Activated effector memory CD4-positive, alpha-beta T cell treated with Interleukin-2 at 50 U/mL for 16 hours (primary cell): ENCODE measurements around the gene OR8G1.
"Not testable (repeated sequence)": the region's sequence is repeated elsewhere in the genome, so short reads cannot be mapped to it uniquely, and the experiment has no call there.

Experiments
- DNase-seq: peaks from one replicate; pipeline ENCODE4 v3.0.0-alpha.2; 2020

OR8G1 gene

DNA sequence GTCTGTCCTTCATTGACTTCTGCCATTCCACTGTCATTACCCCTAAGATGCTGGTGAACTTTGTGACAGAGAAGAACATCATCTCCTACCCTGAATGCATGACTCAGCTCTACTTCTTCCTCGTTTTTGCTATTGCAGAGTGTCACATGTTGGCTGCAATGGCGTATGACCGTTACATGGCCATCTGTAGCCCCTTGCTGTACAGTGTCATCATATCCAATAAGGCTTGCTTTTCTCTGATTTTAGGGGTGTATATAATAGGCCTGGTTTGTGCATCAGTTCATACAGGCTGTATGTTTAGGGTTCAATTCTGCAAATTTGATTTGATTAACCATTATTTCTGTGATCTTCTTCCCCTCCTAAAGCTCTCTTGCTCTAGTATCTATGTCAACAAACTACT lies 9.0 kb downstream of the OR8G1 start:
- not testable (repeated sequence) for DNase-seq

DNA sequence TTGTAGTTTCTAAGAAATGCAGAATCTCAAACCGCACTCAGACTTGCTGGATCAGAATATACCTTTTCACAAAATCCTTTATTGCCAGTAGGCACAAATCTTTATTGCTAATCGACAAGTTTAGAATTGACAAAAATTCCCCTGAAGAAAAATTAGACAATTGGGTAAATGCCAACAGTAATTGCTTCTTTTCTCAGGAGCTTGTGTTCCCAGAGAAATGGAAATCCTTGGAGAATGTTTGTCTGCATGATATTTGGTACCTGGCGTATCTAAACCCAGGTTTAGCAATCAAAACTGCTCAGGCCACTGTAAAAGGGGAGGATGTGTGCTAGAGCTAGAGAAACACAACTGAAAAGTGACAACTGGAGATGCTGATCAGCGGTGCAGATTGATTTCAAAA lies 15.2 kb downstream of the OR8G1 start, which contains the start of gene OR8G5:
Gene OR8G5, plus strand, starts transcription at position 301 of the 400 bp plus-strand sequence. CDS start 8,556 bp downstream, outside the sequence.
- no peak for DNase-seq

DNA sequence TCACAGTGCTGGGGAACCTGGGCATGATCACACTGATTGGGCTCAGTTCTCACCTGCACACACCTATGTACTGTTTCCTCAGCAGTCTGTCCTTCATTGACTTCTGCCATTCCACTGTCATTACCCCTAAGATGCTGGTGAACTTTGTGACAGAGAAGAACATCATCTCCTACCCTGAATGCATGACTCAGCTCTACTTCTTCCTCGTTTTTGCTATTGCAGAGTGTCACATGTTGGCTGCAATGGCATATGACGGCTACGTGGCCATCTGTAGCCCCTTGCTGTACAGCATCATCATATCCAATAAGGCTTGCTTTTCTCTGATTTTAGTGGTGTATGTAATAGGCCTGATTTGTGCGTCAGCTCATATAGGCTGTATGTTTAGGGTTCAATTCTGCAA lies 24.1 kb downstream of the OR8G1 start:
- DNase-seq = not testable (repeated sequence)

DNA sequence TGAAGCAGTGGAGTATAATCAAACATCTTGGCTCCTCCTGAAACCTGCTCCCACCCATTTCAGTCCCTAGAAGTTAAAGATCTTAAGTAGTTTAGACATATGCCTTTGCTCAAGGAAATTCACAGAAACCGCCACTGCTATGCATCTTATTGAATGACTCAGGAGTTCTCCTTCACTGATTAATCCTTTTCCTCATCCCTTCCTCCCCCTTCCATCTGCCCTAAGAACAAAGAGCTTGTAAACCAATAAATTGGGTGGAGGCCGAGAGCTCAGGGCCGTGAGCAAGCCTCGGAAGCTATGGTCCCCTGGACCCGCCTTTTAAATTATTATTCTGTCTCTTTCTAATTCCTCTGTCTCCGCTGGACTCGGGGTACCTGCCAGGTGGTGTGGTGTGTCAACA lies 30.0 kb downstream of the OR8G1 start:
- DNase-seq = not testable (repeated sequence)

DNA sequence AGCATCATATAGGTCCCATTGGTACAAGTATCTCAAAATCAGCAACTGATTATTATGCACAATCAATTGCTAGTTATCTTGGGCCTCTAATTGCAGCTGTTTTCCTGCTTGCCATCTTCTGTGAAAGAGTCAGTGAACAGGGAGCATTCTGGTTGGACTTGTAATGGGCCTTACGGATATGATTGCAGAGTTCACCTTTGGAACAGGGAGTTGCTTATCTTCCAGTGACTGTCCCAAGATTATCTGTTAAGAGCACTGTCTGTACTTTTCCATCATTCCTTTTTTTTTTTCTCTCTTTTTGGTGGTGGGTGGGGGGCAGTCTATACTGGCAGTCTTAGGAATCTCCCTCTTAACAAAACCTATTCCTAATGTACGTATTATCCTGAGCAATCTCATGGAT lies 33.1 kb downstream of the OR8G1 start:
- DNase-seq = no peak

DNA sequence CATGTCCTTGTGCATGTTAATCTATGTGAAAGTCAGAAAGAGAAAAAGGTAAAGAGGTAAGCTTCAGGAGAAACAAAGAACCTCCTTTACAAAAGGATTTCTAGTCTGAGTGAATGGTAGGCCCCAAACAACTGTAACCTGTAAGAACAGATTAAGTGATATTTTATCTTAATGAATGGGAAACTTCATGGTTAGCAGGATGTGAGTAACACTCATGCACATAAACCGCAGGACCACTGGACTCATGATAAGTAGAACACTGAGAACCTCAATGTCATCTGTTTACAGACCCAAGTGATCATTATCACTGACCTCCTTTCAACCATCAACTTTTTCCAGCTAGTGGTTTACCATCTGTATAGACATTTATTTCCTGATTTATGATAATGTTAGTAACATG lies 35.2 kb downstream of the OR8G1 start:
- no peak for DNase-seq

DNA sequence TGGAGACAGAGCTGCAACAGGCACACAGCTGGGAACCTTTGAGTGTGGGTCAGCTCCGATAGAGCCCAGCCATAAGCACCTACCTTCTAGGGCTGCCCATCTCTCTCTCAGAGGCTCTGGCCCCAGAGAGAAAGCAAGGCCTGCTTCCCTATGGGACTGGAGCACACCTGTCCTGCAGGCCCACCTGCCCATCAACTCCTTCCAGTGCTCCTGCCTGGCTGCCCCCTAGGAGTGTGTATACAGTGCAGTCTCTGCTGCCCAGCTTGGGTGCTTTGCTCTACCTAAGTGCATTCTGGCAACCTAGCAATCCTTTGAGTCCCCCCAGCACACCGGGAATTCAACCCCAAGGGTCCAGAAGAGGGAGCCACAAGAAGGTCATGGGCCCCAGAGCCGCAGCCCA lies 36.3 kb downstream of the OR8G1 start:
- DNase-seq = no peak

DNA sequence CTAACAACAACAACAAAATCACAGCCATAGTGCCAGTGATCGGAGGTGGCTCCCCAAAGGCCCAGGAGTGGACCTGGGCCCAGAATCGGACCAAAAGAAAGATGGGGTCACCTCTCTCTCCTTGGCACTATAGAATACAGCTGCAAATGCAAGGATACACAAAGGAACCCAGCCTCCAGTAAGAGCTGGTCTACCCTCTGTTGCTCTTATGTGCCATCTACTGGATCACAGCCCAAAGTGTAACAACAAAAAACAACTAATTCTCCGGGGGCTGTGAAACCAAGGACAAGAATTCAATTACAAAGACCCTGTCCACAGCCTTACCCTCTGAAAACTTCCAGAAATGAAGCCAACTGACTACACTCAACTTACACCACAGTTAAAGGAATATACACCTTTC lies 36.9 kb downstream of the OR8G1 start:
- no peak for DNase-seq

DNA sequence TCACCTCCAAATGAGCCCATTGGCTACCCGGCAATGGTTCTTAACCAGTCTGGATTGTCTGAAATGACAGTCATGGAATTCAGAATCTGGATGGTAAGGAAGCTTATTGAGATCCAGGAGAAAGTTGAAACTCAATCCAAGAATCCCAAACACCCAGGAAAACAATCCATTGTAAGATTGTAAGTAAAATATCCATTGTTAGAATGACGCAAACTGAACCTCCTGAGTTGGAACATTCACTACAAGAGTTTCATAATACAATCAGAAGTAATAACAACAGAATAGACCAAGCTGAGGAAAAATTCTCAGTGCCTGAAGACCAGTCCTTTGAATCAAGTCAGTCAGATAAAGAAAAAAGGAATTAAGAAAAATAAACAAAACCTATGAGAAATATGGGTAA lies 37.4 kb downstream of the OR8G1 start:
- no peak for DNase-seq

DNA sequence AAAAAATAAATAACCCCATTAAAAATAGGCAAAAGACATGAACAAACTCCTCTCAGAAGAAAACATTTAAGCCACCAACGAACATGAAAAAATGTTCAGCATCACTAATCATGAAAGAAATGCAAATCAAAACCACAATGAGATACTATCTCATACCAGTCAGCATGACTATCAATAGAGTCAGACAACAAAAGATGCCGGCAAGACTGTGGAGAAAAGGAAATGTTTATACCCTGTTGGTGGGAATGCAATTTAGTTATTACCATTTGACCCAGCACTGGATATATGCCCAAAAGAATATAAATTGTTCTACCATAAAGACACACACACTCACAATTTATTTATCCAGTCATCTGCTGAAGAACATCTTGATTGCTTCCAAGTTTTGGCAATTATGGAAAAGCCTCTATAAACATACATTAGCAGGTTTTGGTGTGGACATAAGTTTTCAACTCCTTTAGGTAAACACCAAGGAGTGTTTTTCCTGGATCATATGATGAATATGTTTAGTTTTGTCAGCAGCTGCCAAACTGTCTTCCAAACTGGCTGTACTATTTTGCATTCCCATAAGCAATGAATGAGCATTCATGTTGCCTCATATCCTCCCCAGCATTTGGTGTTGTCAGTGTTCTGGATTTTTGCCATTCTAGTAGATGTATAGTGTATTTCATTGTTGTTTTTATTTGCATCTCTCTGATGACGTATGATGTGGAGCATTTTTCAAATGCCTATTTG lies 44.9 kb downstream of the OR8G1 start:
- DNase-seq = no peak

DNA sequence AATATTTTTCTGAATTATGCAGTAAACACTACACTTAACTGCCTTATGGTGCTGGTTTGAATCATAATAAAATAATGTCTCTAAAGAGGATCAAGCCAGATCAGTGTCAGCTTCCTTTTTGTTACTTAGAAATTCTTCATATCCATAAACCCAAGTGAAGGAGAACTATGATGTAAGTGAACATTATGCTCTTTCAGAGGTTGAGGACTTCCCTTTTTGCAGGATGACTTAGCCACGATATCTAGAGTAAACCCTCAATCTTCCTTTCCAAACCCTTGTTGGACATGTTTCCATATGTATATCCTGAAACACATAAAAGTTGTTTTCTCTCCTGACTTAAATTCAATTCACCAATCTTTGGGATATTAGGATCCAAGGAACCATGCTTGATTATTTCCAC lies 53.8 kb downstream of the OR8G1 start:
- no peak for DNase-seq

DNA sequence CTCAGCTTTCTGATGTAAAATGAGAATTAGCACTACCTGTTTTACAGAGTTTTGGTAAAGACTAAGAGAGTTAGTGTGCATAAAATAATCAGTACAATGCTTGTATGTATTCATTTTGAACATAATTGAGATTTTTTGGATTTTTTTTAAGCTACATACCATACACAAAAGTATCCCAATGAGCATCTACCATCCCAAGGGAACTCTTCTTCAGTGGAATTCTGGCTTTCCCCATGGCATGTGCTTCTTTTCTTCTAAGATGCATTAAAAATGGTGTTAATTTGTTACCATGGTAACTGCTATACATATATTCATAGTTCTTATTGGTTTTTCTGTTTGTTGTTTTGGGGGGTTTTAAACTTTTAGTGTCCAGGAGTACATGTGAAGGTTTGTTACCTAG lies 55.1 kb downstream of the OR8G1 start:
- DNase-seq = no peak

DNA sequence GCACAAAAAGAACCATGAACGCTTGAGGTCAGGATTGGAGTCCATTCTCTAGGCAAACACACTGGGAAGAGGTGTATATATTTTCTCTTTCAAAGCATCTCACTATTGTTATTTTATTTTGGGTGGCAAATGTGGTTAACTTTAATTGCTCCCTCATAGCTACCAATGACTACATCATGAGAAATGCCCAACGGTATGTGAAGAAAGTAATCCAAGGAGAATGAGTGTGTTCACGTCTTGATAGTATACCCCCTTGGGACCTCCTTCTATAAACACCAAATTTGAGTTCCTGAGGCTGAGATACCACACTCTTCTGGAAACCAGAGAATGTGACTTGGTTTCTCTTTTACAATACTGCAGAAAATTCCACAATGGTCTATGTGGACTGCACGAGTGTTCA lies 57.0 kb downstream of the OR8G1 start:
- DNase-seq = no peak

DNA sequence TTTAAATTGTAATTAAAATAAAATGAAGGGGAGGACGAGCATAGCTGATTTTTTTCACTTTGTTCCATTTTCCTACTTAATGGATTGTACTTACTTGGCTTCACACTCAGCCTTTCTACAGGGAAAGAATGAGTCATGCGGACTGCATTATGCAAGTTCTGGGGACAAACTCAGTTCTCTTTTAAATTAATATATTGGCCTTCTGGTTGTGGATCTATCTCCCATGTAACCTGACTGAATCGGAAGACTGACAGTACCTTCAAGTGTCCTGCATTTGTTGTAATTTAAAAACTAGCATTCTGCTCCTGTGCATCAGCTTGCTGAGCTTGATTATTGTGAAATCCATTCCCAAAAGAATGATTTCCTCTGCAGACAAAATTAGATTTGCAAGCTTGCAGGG lies 60.7 kb downstream of the OR8G1 start:
- DNase-seq = no peak

DNA sequence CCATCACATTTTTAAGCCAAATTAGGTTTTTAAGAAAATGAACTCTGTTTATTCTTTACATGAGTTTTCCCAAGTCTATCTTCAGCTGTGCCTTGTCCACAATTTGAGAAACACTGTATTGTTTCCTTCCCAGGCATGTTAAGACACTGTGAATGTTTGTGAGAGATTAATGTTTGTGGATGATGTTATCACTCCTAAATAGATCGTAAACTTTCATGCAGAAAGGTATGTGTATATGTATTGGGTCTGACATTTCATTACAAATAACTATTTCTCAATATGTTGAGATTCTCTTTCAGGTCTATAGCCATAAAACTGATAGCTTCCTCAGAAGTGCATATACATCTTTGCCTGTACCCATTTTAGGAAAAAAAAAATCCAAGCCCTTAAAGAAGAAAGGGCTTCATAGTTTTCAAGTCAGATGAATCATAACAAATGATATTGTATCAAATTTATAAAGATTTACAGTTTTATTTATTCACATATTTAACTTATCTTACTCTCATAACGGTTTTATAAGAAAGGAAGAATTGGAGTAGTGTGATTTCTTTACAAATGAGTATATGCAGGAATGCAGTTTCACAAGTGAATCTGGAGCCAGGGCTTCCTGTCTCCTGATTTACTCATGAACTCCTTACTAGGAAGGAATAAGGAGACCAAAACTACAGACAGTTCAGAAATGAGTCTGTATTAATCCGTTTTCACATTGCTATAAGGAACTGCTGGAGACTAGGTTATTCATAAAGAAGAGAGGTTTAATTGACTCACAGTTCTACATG lies 61.6 kb downstream of the OR8G1 start:
- no peak for DNase-seq
